GM12864 (cell line): ENCODE data around the gene SUGCT.

Experiments
- DNase-seq: peaks from one replicate; pipeline ENCODE4 v3.0.0-alpha.2; 2011; ENCODE audit warnings: low read depth
- H3K4me3 ChIP-seq: 2 replicates; pipeline ENCODE4 v1.5.1; 2011; ENCODE audit warnings: mild to moderate bottlenecking, low read depth, low read length, control low read depth
- CTCF ChIP-seq: IDR thresholded peaks from 2 replicates; pipeline ENCODE4 v1.5.1; 2011; ENCODE audit warnings: low read depth, mild to moderate bottlenecking, moderate library complexity, low read length, control low read depth, inconsistent platforms; ENCODE audit errors: missing control alignments

Gene SUGCT

GRCh38 chr7:40887099-40887498 is 752.3 kb downstream of the SUGCT start:
- no peak overlapping the region for H3K4me3 ChIP-seq
- no peak for TF ChIP-seq CTCF
- no peak for DNase-seq

GRCh38 chr7:40888499-40888898 is 753.7 kb downstream of the SUGCT start:
- H3K4me3 ChIP-seq: no peak overlapping the region
- DNase-seq: no peak
- no peak for TF ChIP-seq CTCF

GRCh38 chr7:40889099-40889498 is 754.3 kb downstream of the SUGCT start:
- TF ChIP-seq CTCF: no peak
- no peak overlapping the region for H3K4me3 ChIP-seq
- no peak for DNase-seq

GRCh38 chr7:40889539-40889938 is 754.7 kb downstream of the SUGCT start:
- no peak for DNase-seq
- TF ChIP-seq CTCF: no peak

GRCh38 chr7:40890088-40890692 is 755.4 kb downstream of the SUGCT start:
- no peak for DNase-seq
- TF ChIP-seq CTCF: no peak
- no peak overlapping the region for H3K4me3 ChIP-seq

More at GRCh38 chr7:40889539-40889938, 754.7 kb downstream of the SUGCT start:
- H3K4me3 ChIP-seq: no peak overlapping the region

- DNase-seq: no peak
- TF ChIP-seq CTCF: no peak
- no peak overlapping the region for H3K4me3 ChIP-seq
These were observed 756.4 kb downstream of the SUGCT start for GRCh38 chr7:40891232-40891631.

GRCh38 chr7:40899151-40899550 is 764.3 kb downstream of the SUGCT start:
- no peak for TF ChIP-seq CTCF
- H3K4me3 ChIP-seq: no peak overlapping the region
- no peak for DNase-seq
